ENCODE results near the gene FAM114A2. TPM values are rescaled to one million over a fixed set of nuclear protein-coding genes. Genes with fewer than 3 reads are reported as not detected.

The FAM114A2 gene
- total RNA-seq, 1 experiment from 2014 or later = 12.8 TPM

GRCh38 chr5:154038261-154038706, 426 bp downstream of the FAM114A2 start:
- peaks cover 9% of the 10 kb centered on the region for H3K23me2 ChIP-seq (ENCODE audit: insufficient read length, low read depth, low read length, poor library complexity, severe bottlenecking)
- H3K4ac ChIP-seq (ENCODE audit: low read depth, low read length) = no peak overlapping the region
- H3K9me3 Mint-ChIP-seq = no peaks in the 10 kb centered on the region
- H4K20me1 ChIP-seq (ENCODE audit: control insufficient read depth, insufficient read depth, insufficient read length) = no peaks in the 10 kb centered on the region
- no peaks in the 10 kb centered on the region for H3K79me1 ChIP-seq (ENCODE audit: insufficient read depth, low read depth, low read length, poor library complexity, severe bottlenecking)
- TF ChIP-seq CTCF (conservative IDR thresholded peaks at IDR 0.05) = no peak
- no peak overlapping the region for H4K5ac ChIP-seq (ENCODE audit: insufficient read length, low read depth, low read length)
- H2BK15ac ChIP-seq (ENCODE audit: low read depth, low read length) = no peak overlapping the region
- DNase-seq = no peak
- no peak overlapping the region for H2BK12ac ChIP-seq (ENCODE audit: insufficient read length, low read depth, low read length)
- no peak overlapping the region for H4K8ac ChIP-seq (replicated peaks; ENCODE audit: insufficient read length, low read depth, low read length)
- H2BK5ac ChIP-seq (ENCODE audit: insufficient read length, low read length) = no peak overlapping the region
- peak overlapping the region; percentile 96 for H3K4me2 ChIP-seq (ENCODE audit: insufficient read depth, insufficient read length, low read length)
- no peak overlapping the region for H3T11ph ChIP-seq (ENCODE audit: low read length)
- no peaks in the 10 kb centered on the region for H3K9me3 ChIP-seq (ENCODE audit: control insufficient read depth, low read depth, low read length)
- H2AFZ ChIP-seq (ENCODE audit: low read length) = peak overlapping the region; percentile 48
- no peak overlapping the region for H3K23ac ChIP-seq (ENCODE audit: insufficient read length, low read depth, low read length)
- no peak overlapping the region for H3K14ac ChIP-seq (ENCODE audit: insufficient read depth, low read length)
- no peaks in the 10 kb centered on the region; the same call in 1 of the 2 replicates for H3K79me2 ChIP-seq (ENCODE audit: insufficient read depth, low read length)
- H3K56ac ChIP-seq (ENCODE audit: insufficient read length, low read depth, low read length) = no peak overlapping the region
- H3K4me1 ChIP-seq (ENCODE audit: insufficient read depth, low read length) = no peaks in the 10 kb centered on the region
- no peak overlapping the region for H2BK120ac ChIP-seq (ENCODE audit: low read depth, low read length, poor library complexity, severe bottlenecking)
- no peaks in the 10 kb centered on the region for H3K27me3 Mint-ChIP-seq (ENCODE audit: low read depth)
- no peaks in the 10 kb centered on the region for H3K36me3 Mint-ChIP-seq (ENCODE audit: insufficient read depth in 1 of 3, low read depth in 3 of 3)
- H2BK20ac ChIP-seq (ENCODE audit: low read depth, low read length, poor library complexity, severe bottlenecking) = no peak overlapping the region
- H3K18ac ChIP-seq (ENCODE audit: insufficient read length, low read depth, low read length) = no peak overlapping the region
- H3K9ac ChIP-seq (ENCODE audit: extremely low read depth, insufficient read length, low read length) = peak overlapping the region; percentile 59
- H2AK5ac ChIP-seq (ENCODE audit: insufficient read length, low read length) = no peak overlapping the region
- H3K27me3 ChIP-seq (ENCODE audit: insufficient read depth, low read length) = no peaks in the 10 kb centered on the region
- H3K27ac ChIP-seq (ENCODE audit: insufficient read length, low read depth, low read length) = no peak overlapping the region
- no peak overlapping the region for H4K91ac ChIP-seq (ENCODE audit: insufficient read length, low read depth, low read length)
- peak overlapping the region; percentile 95 to 99 for H3K4me3 Mint-ChIP-seq
- no CpG with 5 or more reads among the region's 22 CpGs for WGBS (ENCODE audit: extremely low coverage, insufficient read length, low lambda C conversion rate)
- peak overlapping the region; percentile 30 to 90 (median 81) for H3K27ac Mint-ChIP-seq
- H3K4me1 Mint-ChIP-seq = peaks cover 9 to 16% of the 10 kb centered on the region in 2 experiments

All from H9 (cell line).